Ascending aorta (tissue), 2 donors: ENCODE results near the gene CDK4. TPM values are rescaled to one million over a fixed set of nuclear protein-coding genes. Genes with fewer than 3 reads are reported as not detected.

Experiments
- DNase-seq, 2 donors: peaks; one replicate each; pipeline ENCODE4 v3.0.0-alpha.2; 2019; ENCODE audit warnings: low spot score in 2 of 2
- H3K27ac ChIP-seq, 2 donors: fragments of 200-600 bp; sonication (generic); one replicate each; pipeline ENCODE4 v1.5.1; 2016 to 2017; ENCODE audit warnings: mild to moderate bottlenecking in 1 of 2
- H3K27me3 ChIP-seq: fragments of 200-600 bp; sonication (generic); one replicate; pipeline ENCODE4 v1.5.1; 2017
- H3K36me3 ChIP-seq, 2 donors: fragments of 200-600 bp; sonication (generic); one replicate each; pipeline ENCODE4 v1.5.1; 2016
- H3K4me1 ChIP-seq, 2 donors: fragments of 200-600 bp; sonication (generic); one replicate each; pipeline ENCODE4 v1.5.1; 2016 to 2017; ENCODE audit warnings: mild to moderate bottlenecking in 1 of 2
- H3K4me3 ChIP-seq, 2 donors: fragments of 200-600 bp; sonication (generic); one replicate each; pipeline ENCODE4 v1.5.1; 2016 to 2017; ENCODE audit warnings: mild to moderate bottlenecking in 1 of 2
- H3K9me3 ChIP-seq, 2 donors: fragments of 200-600 bp; sonication (generic); one replicate each; pipeline ENCODE4 v1.5.1; 2016
- CTCF ChIP-seq, 3 experiments: fragments of 200-600 bp in 2 of 3; fragments of 450-650 bp in 1 of 3; sonication (generic) in 2 of 3; IDR thresholded peaks; one replicate each; pipeline ENCODE4 v1.5.1; 2016 to 2019; ENCODE audit warnings: antibody characterized with exemption in 3 of 3, mild to moderate bottlenecking in 1 of 3, moderate library complexity in 1 of 3
- intact Hi-C: fragments of 100-400 bp; cut with DNase I; formaldehyde crosslinking; loops from one replicate; pipeline ENCODE4 v1.15.1; 2023
- total RNA-seq: library from RNA; depleted of rRNA; stranded (reverse); fragments of >200 nt; gene quantifications from one replicate; pipeline ENCODE4 v1.1.0, GENCODE V29; 2016

Gene CDK4
- total RNA-seq, 1 donor from 2014 or later, result 82.6 TPM

- no peaks in the 10 kb centered on the region for H3K9me3 ChIP-seq
- H3K4me3 ChIP-seq, result peak overlapping the region in 1 of 2 donors; percentile 77
- H3K27me3 ChIP-seq, result peaks cover 5% of the 10 kb centered on the region
- no peak for TF ChIP-seq CTCF (IDR thresholded peaks at IDR 0.05)
- H3K36me3 ChIP-seq, result peaks cover 14 to 21% of the 10 kb centered on the region in 2 donors
- no peak for DNase-seq
- intact Hi-C loops, result loop anchor here (1.0 to 2.0 kb wide), 3 partner anchors 9 to 50 kb away; partner anchors contain the start of gene CDK4
- peak overlapping the region in 1 of 2 donors; percentile 98 for H3K27ac ChIP-seq
- peaks cover under 1 to 12% of the 10 kb centered on the region in 2 donors for H3K4me1 ChIP-seq
Measured at GRCh38 chr12:57743769-57744168, 8.3 kb downstream of the CDK4 start.

GRCh38 chr12:57741844-57742738, 10.0 kb downstream of the CDK4 start:
- Histone ChIP-seq H3K36me3 (peaks cover under 1 to 4% of the 10 kb centered on the region in 2 donors), H3K4me1 (peaks cover 17 to 29% of the 10 kb centered on the region in 2 donors), H3K27ac (no peak overlapping the region), H3K9me3 (no peaks in the 10 kb centered on the region), H3K27me3 (peaks cover 22% of the 10 kb centered on the region), H3K4me3 (peak overlapping the region in 1 of 2 donors; percentile 37)
- no peak for TF ChIP-seq CTCF (IDR thresholded peaks at IDR 0.05)
- intact Hi-C loops, result no loop called here
- no peak for DNase-seq

GRCh38 chr12:57741413-57741789, 10.7 kb downstream of the CDK4 start:
- no peak for TF ChIP-seq CTCF (IDR thresholded peaks at IDR 0.05)
- H3K9me3 ChIP-seq, result no peaks in the 10 kb centered on the region
- peak overlapping the region in 1 of 2 donors; percentile 37 for H3K4me3 ChIP-seq
- no peak overlapping the region for H3K27ac ChIP-seq
- no peak for DNase-seq
- intact Hi-C loops, result no loop called here
- peaks cover 26% of the 10 kb centered on the region for H3K27me3 ChIP-seq
- H3K4me1 ChIP-seq, result peaks cover 18 to 31% of the 10 kb centered on the region in 2 donors
- H3K36me3 ChIP-seq, result no peaks in the 10 kb centered on the region

- DNase-seq, result peak in 1 of 2 donors; percentile 40
- H3K4me3 ChIP-seq, result peak overlapping the region in 1 of 2 donors; percentile 37
- H3K36me3 ChIP-seq, result no peaks in the 10 kb centered on the region
Measured at GRCh38 chr12:57740656-57741412, 11.3 kb downstream of the CDK4 start.

More at GRCh38 chr12:57740656-57741412, 11.3 kb downstream of the CDK4 start:
- intact Hi-C loops, result no loop called here
- no peaks in the 10 kb centered on the region for H3K9me3 ChIP-seq
- peaks cover 24 to 31% of the 10 kb centered on the region in 2 donors for H3K4me1 ChIP-seq
- no peak overlapping the region for H3K27ac ChIP-seq
- no peak for TF ChIP-seq CTCF (IDR thresholded peaks at IDR 0.05)
- peaks cover 26% of the 10 kb centered on the region for H3K27me3 ChIP-seq
